ENCODE measurements around the gene ERG28. TPM values are rescaled to one million over a fixed set of nuclear protein-coding genes. Genes with fewer than 3 reads are reported as not detected.

The ERG28 gene
- total RNA-seq, 1 experiment from 2014 or later, result 29.1 TPM

DNA sequence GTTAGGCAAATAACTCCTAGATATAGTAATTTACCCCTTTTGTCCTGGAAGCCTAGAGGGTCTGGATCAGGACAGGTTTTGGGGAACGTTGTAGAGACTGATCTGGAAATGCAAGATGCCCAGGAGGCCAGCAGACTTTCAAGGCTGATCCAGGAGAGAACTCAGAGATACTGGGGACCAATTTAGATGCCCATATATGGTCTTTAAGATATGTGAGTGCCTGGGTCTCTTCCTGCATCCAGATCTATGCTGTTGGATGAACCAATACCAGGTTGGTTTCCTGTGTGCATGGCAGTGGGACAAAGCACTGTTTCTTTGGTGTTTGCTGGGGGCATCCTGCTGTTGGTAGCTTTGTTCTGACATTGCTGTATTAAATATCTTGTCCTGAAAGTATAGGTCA, 5.4 kb downstream of the ERG28 start:
- no CpG with 5 or more reads among the region's 1 CpG for WGBS (ENCODE audit: extremely low coverage, insufficient read length, low lambda C conversion rate)
- Histone ChIP-seq H3K79me1 (ENCODE audit: insufficient read depth, low read depth, low read length, poor library complexity, severe bottlenecking) (no peaks in the 10 kb centered on the region), H2BK5ac (ENCODE audit: insufficient read length, low read length) (no peak overlapping the region), H3K23me2 (ENCODE audit: insufficient read length, low read depth, low read length, poor library complexity, severe bottlenecking) (peaks cover 4% of the 10 kb centered on the region), H3K23ac (ENCODE audit: insufficient read length, low read depth, low read length) (no peak overlapping the region), H4K8ac (replicated peaks; ENCODE audit: insufficient read length, low read depth, low read length) (no peak overlapping the region), H3K4me1 (ENCODE audit: insufficient read depth, low read length) (no peaks in the 10 kb centered on the region), H3K56ac (ENCODE audit: insufficient read length, low read depth, low read length) (no peak overlapping the region), H2AK5ac (ENCODE audit: insufficient read length, low read length) (no peak overlapping the region), H3K27me3 (ENCODE audit: insufficient read depth, low read length) (no peaks in the 10 kb centered on the region), H4K91ac (ENCODE audit: insufficient read length, low read depth, low read length) (no peak overlapping the region), H2BK120ac (ENCODE audit: low read depth, low read length, poor library complexity, severe bottlenecking) (no peak overlapping the region), H2AFZ (ENCODE audit: low read length) (no peak overlapping the region), H3K79me2 (ENCODE audit: insufficient read depth, low read length) (peaks cover 4% of the 10 kb centered on the region; the same call in 1 of the 2 replicates), H3K9me3 (ENCODE audit: control insufficient read depth, low read depth, low read length) (no peaks in the 10 kb centered on the region), H2BK15ac (ENCODE audit: low read depth, low read length) (no peak overlapping the region), H4K5ac (ENCODE audit: insufficient read length, low read depth, low read length) (no peak overlapping the region), H3K4me2 (ENCODE audit: insufficient read depth, insufficient read length, low read length) (no peak overlapping the region), H2BK20ac (ENCODE audit: low read depth, low read length, poor library complexity, severe bottlenecking) (no peak overlapping the region), H3T11ph (ENCODE audit: low read length) (no peak overlapping the region), H3K4ac (ENCODE audit: low read depth, low read length) (no peak overlapping the region), H3K14ac (ENCODE audit: insufficient read depth, low read length) (no peak overlapping the region), H3K9ac (ENCODE audit: extremely low read depth, insufficient read length, low read length) (no peak overlapping the region), H3K27ac (ENCODE audit: insufficient read length, low read depth, low read length) (no peak overlapping the region), H3K18ac (ENCODE audit: insufficient read length, low read depth, low read length) (no peak overlapping the region), H4K20me1 (ENCODE audit: control insufficient read depth, insufficient read depth, insufficient read length) (no peaks in the 10 kb centered on the region), H2BK12ac (ENCODE audit: insufficient read length, low read depth, low read length) (no peak overlapping the region)
- no peak overlapping the region for H3K4me3 Mint-ChIP-seq
- H3K36me3 Mint-ChIP-seq (ENCODE audit: insufficient read depth in 1 of 3, low read depth in 3 of 3), result peaks cover 31 to 61% (median 54%) of the 10 kb centered on the region in 3 experiments
- no peaks in the 10 kb centered on the region for H3K27me3 Mint-ChIP-seq (ENCODE audit: low read depth)
- H3K4me1 Mint-ChIP-seq, result peaks cover 5 to 11% of the 10 kb centered on the region in 2 experiments; a peak in 3 of 4 replicates
- no peaks in the 10 kb centered on the region for H3K9me3 Mint-ChIP-seq
- TF ChIP-seq, protein P1, sequence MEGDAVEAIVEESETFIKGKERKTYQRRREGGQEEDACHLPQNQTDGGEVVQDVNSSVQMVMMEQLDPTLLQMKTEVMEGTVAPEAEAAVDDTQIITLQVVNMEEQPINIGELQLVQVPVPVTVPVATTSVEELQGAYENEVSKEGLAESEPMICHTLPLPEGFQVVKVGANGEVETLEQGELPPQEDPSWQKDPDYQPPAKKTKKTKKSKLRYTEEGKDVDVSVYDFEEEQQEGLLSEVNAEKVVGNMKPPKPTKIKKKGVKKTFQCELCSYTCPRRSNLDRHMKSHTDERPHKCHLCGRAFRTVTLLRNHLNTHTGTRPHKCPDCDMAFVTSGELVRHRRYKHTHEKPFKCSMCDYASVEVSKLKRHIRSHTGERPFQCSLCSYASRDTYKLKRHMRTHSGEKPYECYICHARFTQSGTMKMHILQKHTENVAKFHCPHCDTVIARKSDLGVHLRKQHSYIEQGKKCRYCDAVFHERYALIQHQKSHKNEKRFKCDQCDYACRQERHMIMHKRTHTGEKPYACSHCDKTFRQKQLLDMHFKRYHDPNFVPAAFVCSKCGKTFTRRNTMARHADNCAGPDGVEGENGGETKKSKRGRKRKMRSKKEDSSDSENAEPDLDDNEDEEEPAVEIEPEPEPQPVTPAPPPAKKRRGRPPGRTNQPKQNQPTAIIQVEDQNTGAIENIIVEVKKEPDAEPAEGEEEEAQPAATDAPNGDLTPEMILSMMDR (conservative IDR thresholded peaks at IDR 0.05), result no peak
- no peak for DNase-seq
- H3K27ac Mint-ChIP-seq, result no peak overlapping the region
